Kidney epithelial cell (primary cell): ENCODE results near the gene OXGR1. TPM values are rescaled to one million over a fixed set of nuclear protein-coding genes. Genes with fewer than 3 reads are reported as not detected.

Source experiments
- DNase-seq: peaks from one replicate; pipeline ENCODE4 v3.0.0-alpha.2; 2010; ENCODE audit warnings: low read depth
- H3K27me3 ChIP-seq: 2 replicates; pipeline ENCODE4 v1.6.0; 2011; ENCODE audit warnings: low read length; ENCODE audit not compliant: control insufficient read depth, insufficient read depth
- H3K36me3 ChIP-seq: 2 replicates; pipeline ENCODE4 v1.5.1; 2011; ENCODE audit warnings: low read length; ENCODE audit not compliant: control insufficient read depth, insufficient read depth
- H3K4me3 ChIP-seq: 2 replicates; pipeline ENCODE4 v1.5.1; 2011; ENCODE audit warnings: low read depth, mild to moderate bottlenecking, control low read depth, low read length
- CTCF ChIP-seq: IDR thresholded peaks from 2 replicates; pipeline ENCODE4 v1.5.1; 2011; ENCODE audit warnings: mild to moderate bottlenecking, moderate library complexity, low read length, control low read depth, inconsistent platforms; ENCODE audit not compliant: insufficient read depth, poor library complexity, severe bottlenecking
- total RNA-seq: library from RNA; depleted of rRNA; stranded (reverse); fragments of >200 nt; gene quantifications from 2 replicates; pipeline ENCODE4 v1.2.3, GENCODE V29; 2015

OXGR1 gene
- total RNA-seq, 1 donor from 2014 or later, result not detected

GRCh38 chr13:97003071-97003470, 8.8 kb upstream of the OXGR1 start:
- no peaks in the 10 kb centered on the region for H3K36me3 ChIP-seq
- no peak for DNase-seq
- TF ChIP-seq CTCF, result no peak

DNA sequence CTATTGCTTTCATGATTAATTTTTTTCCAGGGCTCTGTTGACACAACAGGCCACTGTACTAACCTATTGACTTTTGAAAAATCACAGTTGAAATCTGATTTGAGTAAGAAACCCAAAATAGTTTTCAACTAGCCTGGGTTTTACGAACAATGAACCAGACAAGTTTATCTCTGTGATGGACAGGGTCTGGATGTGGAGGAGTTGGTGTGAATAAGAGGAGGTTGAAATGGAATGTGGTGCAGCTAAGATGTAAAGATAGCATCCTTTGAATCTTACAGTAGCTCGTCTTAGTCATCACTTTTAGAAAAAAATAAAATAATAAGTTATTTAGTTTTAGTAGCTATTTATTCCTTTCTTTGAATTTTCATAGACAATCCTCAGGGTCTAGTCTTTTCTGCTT, 8.3 kb upstream of the OXGR1 start:
- Histone ChIP-seq H3K27me3 (no peaks in the 10 kb centered on the region), H3K4me3 (no peak overlapping the region), H3K36me3 (no peaks in the 10 kb centered on the region)
- DNase-seq, result no peak
- TF ChIP-seq CTCF, result no peak

More at GRCh38 chr13:97003071-97003470, 8.8 kb upstream of the OXGR1 start:
- Histone ChIP-seq H3K27me3 (no peaks in the 10 kb centered on the region), H3K4me3 (no peak overlapping the region)

GRCh38 chr13:97001636-97002035, 7.4 kb upstream of the OXGR1 start:
- TF ChIP-seq CTCF, result no peak
- no peaks in the 10 kb centered on the region for H3K36me3 ChIP-seq
- no peaks in the 10 kb centered on the region for H3K27me3 ChIP-seq
- no peak overlapping the region for H3K4me3 ChIP-seq
- DNase-seq, result no peak

GRCh38 chr13:97000295-97000925, 6.1 kb upstream of the OXGR1 start:
- no peak overlapping the region for H3K4me3 ChIP-seq
- TF ChIP-seq CTCF, result no peak
- no peaks in the 10 kb centered on the region for H3K36me3 ChIP-seq
- H3K27me3 ChIP-seq, result no peaks in the 10 kb centered on the region
- DNase-seq, result no peak

DNA sequence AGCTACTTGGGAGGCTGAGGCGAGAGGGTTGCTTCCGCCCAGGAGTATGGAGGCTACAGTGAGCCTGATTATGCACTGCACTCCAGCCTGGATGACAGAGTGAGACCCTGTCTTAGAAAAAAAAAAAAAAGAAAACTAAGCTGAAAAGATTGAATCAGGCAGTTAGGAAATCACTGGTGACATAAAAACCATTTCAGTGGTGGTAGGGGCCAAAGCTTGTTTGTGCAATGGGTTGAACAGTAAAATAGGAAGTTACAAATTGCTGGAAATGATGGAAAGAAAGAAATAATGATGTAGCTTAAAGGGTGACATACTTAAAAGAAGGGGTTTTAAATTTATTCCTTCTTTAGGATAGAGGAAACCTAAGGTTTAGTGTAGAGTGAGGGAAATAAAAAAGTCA, 4.8 kb upstream of the OXGR1 start:
- peaks cover 10% of the 10 kb centered on the region for H3K27me3 ChIP-seq
- no peaks in the 10 kb centered on the region for H3K36me3 ChIP-seq
- DNase-seq, result no peak
- H3K4me3 ChIP-seq, result no peak overlapping the region
- TF ChIP-seq CTCF, result no peak

GRCh38 chr13:96998051-96998450, 3.8 kb upstream of the OXGR1 start:
- no peak overlapping the region for H3K4me3 ChIP-seq
- H3K27me3 ChIP-seq, result peaks cover 20% of the 10 kb centered on the region
- no peaks in the 10 kb centered on the region for H3K36me3 ChIP-seq
- TF ChIP-seq CTCF, result no peak
- no peak for DNase-seq
